Mesenchymal stem cell (in vitro differentiated cells and primary cell): ENCODE measurements around the gene VDAC2.

Source experiments
- DNase-seq: peaks from one replicate; pipeline ENCODE4 v3.0.0-alpha.2; 2013
- H2AFZ ChIP-seq: one replicate; pipeline ENCODE4 v1.6.1; 2013; ENCODE audit warnings: low read depth, mild to moderate bottlenecking, control low read depth, inconsistent platforms, low read length, moderate library complexity
- H2AK5ac ChIP-seq: 2 replicates; pipeline ENCODE4 v1.6.1; 2013; ENCODE audit warnings: low read length, moderate library complexity, mild to moderate bottlenecking, inconsistent platforms; ENCODE audit not compliant: severe bottlenecking
- H2BK120ac ChIP-seq: one replicate; pipeline ENCODE4 v1.6.1; 2013; ENCODE audit warnings: low read depth, mild to moderate bottlenecking, inconsistent platforms, low read length, moderate library complexity
- H2BK12ac ChIP-seq, 2 experiments: one replicate each; pipeline ENCODE4 v1.6.1; 2013; ENCODE audit warnings: inconsistent platforms in 2 of 2, low read length in 2 of 2, mild to moderate bottlenecking in 2 of 2, moderate library complexity in 2 of 2, control low read depth in 1 of 2
- H2BK15ac ChIP-seq: one replicate; pipeline ENCODE4 v1.6.1; 2013; ENCODE audit warnings: mild to moderate bottlenecking, low read depth, inconsistent platforms; ENCODE audit not compliant: poor library complexity, severe bottlenecking
- H2BK5ac ChIP-seq: 2 replicates; pipeline ENCODE4 v1.6.1; 2013; ENCODE audit warnings: low read depth, mild to moderate bottlenecking, low read length, control low read depth, inconsistent platforms; ENCODE audit not compliant: poor library complexity, severe bottlenecking
- H3K14ac ChIP-seq, 2 experiments: one replicate each; pipeline ENCODE4 v1.6.1; 2013; ENCODE audit warnings: inconsistent platforms in 2 of 2, low read length in 2 of 2, control low read depth in 1 of 2, mild to moderate bottlenecking in 1 of 2, moderate library complexity in 1 of 2
- H3K18ac ChIP-seq, 2 experiments: one replicate each; pipeline ENCODE4 v1.6.1; 2013; ENCODE audit warnings: inconsistent platforms in 2 of 2, low read length in 2 of 2, control low read depth in 1 of 2, low read depth in 1 of 2, mild to moderate bottlenecking in 1 of 2
- H3K23ac ChIP-seq, 2 experiments: one replicate each; pipeline ENCODE4 v1.6.1; 2013; ENCODE audit warnings: inconsistent platforms in 2 of 2, low read length in 2 of 2, mild to moderate bottlenecking in 2 of 2, moderate library complexity in 2 of 2, control low read depth in 1 of 2
- H3K27ac ChIP-seq: 2 replicates; pipeline ENCODE4 v1.5.1; 2013; ENCODE audit warnings: mild to moderate bottlenecking, moderate library complexity, low read length, control low read depth, inconsistent platforms; ENCODE audit not compliant: poor library complexity, severe bottlenecking
- H3K27me3 ChIP-seq, 2 experiments: 2 replicates each; pipeline versions ENCODE4 v1.6.1 to v1.7.0; 2013; ENCODE audit warnings: low read length in 2 of 2, mild to moderate bottlenecking in 2 of 2, moderate library complexity in 2 of 2, control low read depth in 1 of 2, inconsistent platforms in 1 of 2; ENCODE audit not compliant: control insufficient read depth in 1 of 2, insufficient read depth in 1 of 2
- H3K36me3 ChIP-seq, 2 experiments: 2 replicates each; pipeline versions ENCODE4 v1.6.1 to v1.7.0; 2013; ENCODE audit warnings: low read length in 2 of 2, control low read depth in 1 of 2, inconsistent platforms in 1 of 2, low read depth in 1 of 2, mild to moderate bottlenecking in 1 of 2; ENCODE audit not compliant: insufficient read depth in 2 of 2, control insufficient read depth in 1 of 2
- H3K4ac ChIP-seq, 2 experiments: one replicate each; pipeline ENCODE4 v1.6.1; 2013; ENCODE audit warnings: inconsistent platforms in 2 of 2, low read length in 2 of 2, mild to moderate bottlenecking in 2 of 2, moderate library complexity in 2 of 2, control low read depth in 1 of 2, low read depth in 1 of 2
- H3K4me1 ChIP-seq: 2 replicates; pipeline ENCODE4 v1.6.1; 2013; ENCODE audit warnings: low read depth, low read length, control low read depth; ENCODE audit not compliant: control insufficient read depth, insufficient read depth
- H3K4me2 ChIP-seq: 2 replicates; pipeline ENCODE4 v1.6.1; 2013; ENCODE audit warnings: low read length, mild to moderate bottlenecking, inconsistent platforms; ENCODE audit not compliant: poor library complexity, severe bottlenecking
- H3K4me3 ChIP-seq, 2 experiments: 2 replicates each; pipeline versions ENCODE4 v1.5.1 to v1.7.0; 2013; ENCODE audit warnings: low read length in 2 of 2, mild to moderate bottlenecking in 2 of 2, control low read depth in 1 of 2, low read depth in 1 of 2; ENCODE audit not compliant: insufficient read depth in 1 of 2
- H3K79me1 ChIP-seq: replicated peaks from 2 replicates; pipeline ENCODE4 v1.6.1; 2013; ENCODE audit warnings: mild to moderate bottlenecking, control low read depth, low read length, inconsistent platforms; ENCODE audit not compliant: poor library complexity, severe bottlenecking
- H3K9ac ChIP-seq: 2 replicates; pipeline ENCODE4 v1.7.0; 2013; ENCODE audit warnings: mild to moderate bottlenecking, low read length, moderate library complexity
- H3K9me3 ChIP-seq: 2 replicates; pipeline ENCODE4 v1.7.0; 2013; ENCODE audit warnings: mild to moderate bottlenecking, low read length; ENCODE audit not compliant: control insufficient read depth
- H4K8ac ChIP-seq: one replicate; pipeline ENCODE4 v1.6.1; 2013; ENCODE audit warnings: inconsistent platforms, mild to moderate bottlenecking, low read length, moderate library complexity
- H4K91ac ChIP-seq: one replicate; pipeline ENCODE4 v1.6.1; 2013; ENCODE audit warnings: mild to moderate bottlenecking, low read length, inconsistent platforms
- WGBS: methylation state at CpG from one replicate; pipeline ENCODE4 v1.1.7; 2013; ENCODE audit warnings: mixed read lengths; 5-methylcytosine and 5-hydroxymethylcytosine counted together

The VDAC2 gene

DNA sequence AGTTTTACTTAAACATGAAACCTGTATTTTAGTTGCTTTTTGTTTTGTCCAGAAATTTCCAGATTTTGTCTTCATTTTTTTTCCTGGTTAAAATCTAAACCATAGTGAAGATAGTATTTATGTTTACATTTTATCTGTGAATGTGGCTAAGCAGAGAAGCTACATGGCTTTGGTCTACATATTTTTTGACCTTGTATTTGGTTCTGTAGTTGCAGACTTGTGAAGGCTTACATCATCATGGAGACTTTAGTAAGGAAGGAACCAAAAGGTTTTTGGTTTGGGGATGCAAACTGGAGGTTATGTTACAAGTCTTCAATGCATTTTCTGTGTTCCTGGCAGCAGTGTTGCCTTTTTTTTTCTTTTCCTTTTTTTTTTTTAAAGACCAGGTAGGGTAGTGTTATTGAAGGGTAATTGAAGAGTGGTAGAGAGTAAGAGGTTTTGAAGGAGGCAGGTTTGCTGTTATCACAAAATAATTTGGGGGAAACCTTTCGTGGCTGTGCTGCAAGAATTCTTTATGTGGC lies 30.9 kb upstream of the VDAC2 start:
- H3K9ac ChIP-seq, result no peak overlapping the region
- no peak overlapping the region for H4K91ac ChIP-seq
- no peak overlapping the region for H3K18ac ChIP-seq
- no peak overlapping the region for H2AK5ac ChIP-seq
- no peak overlapping the region for H4K8ac ChIP-seq
- H3K27me3 ChIP-seq, result no peaks in the 10 kb centered on the region
- no peaks in the 10 kb centered on the region for H3K9me3 ChIP-seq
- no peak overlapping the region for H3K4me2 ChIP-seq
- no peak overlapping the region for H3K4me3 ChIP-seq
- H3K14ac ChIP-seq, result no peak overlapping the region
- no peak overlapping the region for H2BK120ac ChIP-seq
- H2BK12ac ChIP-seq, result no peak overlapping the region
- no peak overlapping the region for H3K27ac ChIP-seq
- DNase-seq, result no peak
- no CpG with 5 or more reads among the region's 1 CpG for WGBS
- no peak overlapping the region for H2AFZ ChIP-seq
- no peak overlapping the region for H2BK15ac ChIP-seq
- no peak overlapping the region for H2BK5ac ChIP-seq
- no peak overlapping the region for H3K4ac ChIP-seq
- peaks cover 8 to 45% of the 10 kb centered on the region in 2 experiments for H3K36me3 ChIP-seq
- peaks cover 16% of the 10 kb centered on the region for H3K79me1 ChIP-seq
- H3K23ac ChIP-seq, result no peak overlapping the region
- H3K4me1 ChIP-seq, result no peaks in the 10 kb centered on the region

DNA sequence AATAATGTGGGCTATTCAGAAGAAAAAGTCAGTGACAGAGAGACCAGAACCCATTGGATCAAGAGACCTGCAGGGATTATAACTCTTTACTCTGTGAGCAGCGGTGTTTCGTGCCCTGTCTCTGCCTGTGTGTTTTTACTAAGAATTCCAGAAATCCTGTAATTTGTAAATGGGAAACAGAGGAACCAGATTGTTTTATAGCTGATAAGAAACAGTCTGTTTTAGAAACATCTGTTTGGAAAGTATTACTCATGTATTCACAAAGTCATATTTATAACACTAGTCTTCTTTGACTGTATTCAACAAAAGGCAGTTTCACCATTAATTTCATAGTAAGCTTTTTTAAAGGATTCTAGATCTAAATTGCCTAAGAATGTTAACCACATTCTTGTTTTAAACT lies 30.0 kb upstream of the VDAC2 start:
- Histone ChIP-seq H4K91ac (no peak overlapping the region), H3K23ac (no peak overlapping the region), H3K4me3 (peak overlapping the region in 1 of 2 experiments; percentile 20), H3K4ac (no peak overlapping the region), H2BK12ac (no peak overlapping the region), H2AFZ (no peak overlapping the region), H2BK15ac (no peak overlapping the region), H3K27me3 (no peaks in the 10 kb centered on the region), H3K14ac (no peak overlapping the region), H2AK5ac (no peak overlapping the region), H3K18ac (no peak overlapping the region), H3K4me1 (no peaks in the 10 kb centered on the region), H3K79me1 (peaks cover 16% of the 10 kb centered on the region), H2BK120ac (no peak overlapping the region), H2BK5ac (no peak overlapping the region), H3K36me3 (peaks cover 8 to 40% of the 10 kb centered on the region in 2 experiments), H3K9me3 (no peaks in the 10 kb centered on the region), H3K27ac (no peak overlapping the region), H3K4me2 (no peak overlapping the region), H3K9ac (peak overlapping the region; percentile 61), H4K8ac (no peak overlapping the region)
- WGBS, result 89% methylated on average over 2 of the region's 2 CpGs
- DNase-seq, result no peak

DNA sequence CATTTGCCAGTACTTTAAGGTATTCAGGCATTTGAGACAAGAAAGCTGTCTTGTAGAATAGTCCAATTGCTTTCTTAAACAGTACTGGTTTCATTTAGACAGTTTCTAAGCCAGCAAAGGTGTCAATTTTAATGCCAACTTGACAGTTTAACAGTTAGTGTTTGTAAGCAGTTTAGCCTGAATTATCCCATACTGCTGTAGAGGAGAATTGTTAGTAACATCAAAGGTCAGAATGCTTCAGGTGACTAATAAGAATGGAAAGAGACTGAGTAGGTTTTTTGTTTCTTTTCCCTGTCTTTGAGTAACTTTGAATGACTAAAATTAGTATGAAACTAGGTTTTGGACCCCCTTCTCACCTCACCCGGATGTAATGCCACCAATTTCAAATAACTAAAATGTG lies 29.5 kb upstream of the VDAC2 start:
- 71% methylated on average over 1 of the region's 1 CpG for WGBS
- H4K91ac ChIP-seq, result no peak overlapping the region
- DNase-seq, result no peak
- no peak overlapping the region for H3K18ac ChIP-seq
- H3K4me2 ChIP-seq, result no peak overlapping the region
- no peak overlapping the region for H2AFZ ChIP-seq
- no peaks in the 10 kb centered on the region for H3K27me3 ChIP-seq
- H3K36me3 ChIP-seq, result peaks cover 8 to 35% of the 10 kb centered on the region in 2 experiments
- H3K23ac ChIP-seq, result no peak overlapping the region
- H2BK120ac ChIP-seq, result no peak overlapping the region
- no peak overlapping the region for H3K27ac ChIP-seq
- H3K4ac ChIP-seq, result no peak overlapping the region
- no peak overlapping the region for H2BK5ac ChIP-seq
- H3K9ac ChIP-seq, result peak overlapping the region; percentile 61
- H2AK5ac ChIP-seq, result no peak overlapping the region
- no peak overlapping the region for H2BK12ac ChIP-seq
- H3K14ac ChIP-seq, result no peak overlapping the region
- H4K8ac ChIP-seq, result no peak overlapping the region
- H3K4me3 ChIP-seq, result peak overlapping the region in 1 of 2 experiments; percentile 20
- no peaks in the 10 kb centered on the region for H3K9me3 ChIP-seq
- peaks cover 16% of the 10 kb centered on the region for H3K79me1 ChIP-seq
- no peak overlapping the region for H2BK15ac ChIP-seq
- no peaks in the 10 kb centered on the region for H3K4me1 ChIP-seq

DNA sequence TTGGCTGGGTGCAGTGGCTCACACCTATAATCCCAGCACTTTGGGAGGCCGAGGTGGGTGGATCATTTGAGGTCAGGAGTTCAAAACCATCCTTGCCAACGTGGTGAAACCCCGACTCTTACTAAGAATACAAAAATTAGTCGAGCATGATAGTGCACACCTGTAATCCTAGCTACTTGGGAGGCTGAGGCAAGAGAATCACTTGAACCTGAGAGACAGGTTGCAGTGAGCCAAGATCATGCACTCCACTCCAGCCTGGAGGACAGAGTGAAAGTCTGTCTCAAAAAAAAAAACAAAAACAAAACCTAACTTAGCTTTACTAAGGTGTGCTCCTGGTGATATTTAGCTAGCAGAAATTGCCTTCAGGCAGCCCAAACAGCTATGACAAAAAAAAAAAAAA lies 24.3 kb upstream of the VDAC2 start:
- H3K9me3 ChIP-seq, result no peaks in the 10 kb centered on the region
- peak overlapping the region in 1 of 2 experiments; percentile 73 for H3K18ac ChIP-seq
- H2BK5ac ChIP-seq, result no peak overlapping the region
- no peak overlapping the region for H2AK5ac ChIP-seq
- H3K79me1 ChIP-seq, result peaks cover 12% of the 10 kb centered on the region
- peaks cover 3 to 7% of the 10 kb centered on the region in 2 experiments for H3K36me3 ChIP-seq
- H3K27ac ChIP-seq, result no peak overlapping the region
- H3K23ac ChIP-seq, result no peak overlapping the region
- H4K91ac ChIP-seq, result no peak overlapping the region
- H3K27me3 ChIP-seq, result no peaks in the 10 kb centered on the region
- H3K9ac ChIP-seq, result no peak overlapping the region
- H3K4ac ChIP-seq, result no peak overlapping the region
- H3K4me3 ChIP-seq, result no peak overlapping the region
- H4K8ac ChIP-seq, result no peak overlapping the region
- H3K14ac ChIP-seq, result no peak overlapping the region
- 93% methylated on average over 4 of the region's 4 CpGs for WGBS
- H2BK12ac ChIP-seq, result no peak overlapping the region
- no peak for DNase-seq
- H2AFZ ChIP-seq, result no peak overlapping the region
- H3K4me2 ChIP-seq, result no peak overlapping the region
- no peak overlapping the region for H2BK15ac ChIP-seq
- H3K4me1 ChIP-seq, result no peaks in the 10 kb centered on the region
- H2BK120ac ChIP-seq, result no peak overlapping the region
